Measurements from ENCODE around the gene OCEL1. TPM values are rescaled to one million over a fixed set of nuclear protein-coding genes. Genes with fewer than 3 reads are reported as not detected.

Gene OCEL1
- polyA plus RNA-seq, 2 of the 4 experiments (the other 2 are of a cell fraction): 5.5 to 9.2 TPM

DNA sequence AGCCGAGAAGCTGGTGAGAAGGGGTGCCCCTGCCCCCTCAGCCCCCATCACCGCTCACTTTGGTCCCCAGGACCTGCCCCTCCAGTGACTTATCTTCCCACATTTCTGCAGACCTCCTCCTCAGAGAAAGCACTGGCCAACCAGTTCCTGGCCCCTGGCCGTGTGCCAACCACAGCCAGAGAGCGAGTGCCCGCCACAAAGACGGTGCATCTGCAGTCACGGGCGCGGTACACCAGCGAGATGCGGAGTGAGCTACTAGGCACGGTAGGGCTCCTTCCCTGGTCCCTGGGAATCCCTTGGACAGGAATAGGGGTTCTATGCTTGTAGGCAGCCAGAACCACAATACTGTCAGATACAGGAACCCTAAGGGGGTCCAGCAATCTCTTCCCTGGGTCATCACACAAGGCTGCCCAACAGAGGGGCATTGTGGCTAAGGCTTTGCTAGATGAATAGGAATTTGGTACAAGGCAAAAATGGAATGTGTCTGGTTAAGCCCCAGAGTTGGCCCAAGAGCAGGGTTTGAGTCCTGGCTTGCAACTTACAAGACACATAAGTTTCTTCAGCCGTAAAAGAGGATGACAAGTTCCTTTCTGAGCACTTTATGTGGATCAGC lies 9.9 kb upstream of the OCEL1 start:
- Histone ChIP-seq H3K9me3 (no peaks in the 10 kb centered on the region), H3K4me1 (peaks cover 16% of the 10 kb centered on the region), H3K27ac (peak overlapping the region; percentile 97), H3K4me3 (peak overlapping the region; percentile 60; the same call in 2 of the 3 replicates), H3K4me2 (peak overlapping the region; percentile 93)
- 87% methylated on average over 11 of the region's 13 CpGs for WGBS (ENCODE audit: missing lambda C conversion rate)
- ChIA-PET CTCF (interaction anchor here (1.4 to 1.6 kb wide), 3 partner anchors 11 to 43 kb away, joined by 3 to 4 read pairs (median 3); no protein-coding TSS in a partner anchor), POLR2A (interaction anchor here (0.6 to 2.1 kb wide), 8 partner anchors 10 to 140 kb away, joined by 3 to 18 read pairs (median 4); partner anchors contain the start of genes BABAM1, MYO9B and OCEL1)
- ATAC-seq (no peak), FAIRE-seq (no peak), DNase-seq (ENCODE audit: low read depth in 1 of 2, low spot score in 1 of 2) (no peak)
- TF ChIP-seq NFE2L2 (conservative IDR thresholded peaks at IDR 0.05; ENCODE audit: low read length): no peak
- TF ChIP-seq, protein P1, sequence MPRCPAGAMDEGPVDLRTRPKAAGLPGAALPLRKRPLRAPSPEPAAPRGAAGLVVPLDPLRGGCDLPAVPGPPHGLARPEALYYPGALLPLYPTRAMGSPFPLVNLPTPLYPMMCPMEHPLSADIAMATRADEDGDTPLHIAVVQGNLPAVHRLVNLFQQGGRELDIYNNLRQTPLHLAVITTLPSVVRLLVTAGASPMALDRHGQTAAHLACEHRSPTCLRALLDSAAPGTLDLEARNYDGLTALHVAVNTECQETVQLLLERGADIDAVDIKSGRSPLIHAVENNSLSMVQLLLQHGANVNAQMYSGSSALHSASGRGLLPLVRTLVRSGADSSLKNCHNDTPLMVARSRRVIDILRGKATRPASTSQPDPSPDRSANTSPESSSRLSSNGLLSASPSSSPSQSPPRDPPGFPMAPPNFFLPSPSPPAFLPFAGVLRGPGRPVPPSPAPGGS (IDR thresholded peaks at IDR 0.05): no peak
- no peak for TF ChIP-seq HES2 (IDR thresholded peaks at IDR 0.05)
- no peak for TF ChIP-seq RAD21 (conservative IDR thresholded peaks at IDR 0.05 in 1 of 2, IDR thresholded peaks at IDR 0.05 in 1 of 2)
- TF ChIP-seq EP300 (IDR thresholded peaks at IDR 0.05): no peak
- TF ChIP-seq, protein P2, sequence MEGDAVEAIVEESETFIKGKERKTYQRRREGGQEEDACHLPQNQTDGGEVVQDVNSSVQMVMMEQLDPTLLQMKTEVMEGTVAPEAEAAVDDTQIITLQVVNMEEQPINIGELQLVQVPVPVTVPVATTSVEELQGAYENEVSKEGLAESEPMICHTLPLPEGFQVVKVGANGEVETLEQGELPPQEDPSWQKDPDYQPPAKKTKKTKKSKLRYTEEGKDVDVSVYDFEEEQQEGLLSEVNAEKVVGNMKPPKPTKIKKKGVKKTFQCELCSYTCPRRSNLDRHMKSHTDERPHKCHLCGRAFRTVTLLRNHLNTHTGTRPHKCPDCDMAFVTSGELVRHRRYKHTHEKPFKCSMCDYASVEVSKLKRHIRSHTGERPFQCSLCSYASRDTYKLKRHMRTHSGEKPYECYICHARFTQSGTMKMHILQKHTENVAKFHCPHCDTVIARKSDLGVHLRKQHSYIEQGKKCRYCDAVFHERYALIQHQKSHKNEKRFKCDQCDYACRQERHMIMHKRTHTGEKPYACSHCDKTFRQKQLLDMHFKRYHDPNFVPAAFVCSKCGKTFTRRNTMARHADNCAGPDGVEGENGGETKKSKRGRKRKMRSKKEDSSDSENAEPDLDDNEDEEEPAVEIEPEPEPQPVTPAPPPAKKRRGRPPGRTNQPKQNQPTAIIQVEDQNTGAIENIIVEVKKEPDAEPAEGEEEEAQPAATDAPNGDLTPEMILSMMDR (IDR thresholded peaks at IDR 0.05): no peak
- TF ChIP-seq SMC3 (IDR thresholded peaks at IDR 0.05): no peak
- no peak for TF ChIP-seq RCOR1 (IDR thresholded peaks at IDR 0.05; ENCODE audit: low read depth, low read length)
- no peak for TF ChIP-seq MYC (IDR thresholded peaks at IDR 0.05; ENCODE audit: borderline replicate concordance, low read length)
- no peak for TF ChIP-seq RARB (CRISPR knock-in tag; IDR thresholded peaks at IDR 0.05)
- TF ChIP-seq CHD2 (IDR thresholded peaks at IDR 0.05; ENCODE audit: low read length, partially characterized antibody): no peak
- no peak for TF ChIP-seq MAFK (IDR thresholded peaks at IDR 0.05; ENCODE audit: partially characterized antibody)
- TF ChIP-seq EHF (CRISPR knock-in tag; IDR thresholded peaks at IDR 0.05): no peak
- no peak for TF ChIP-seq EHMT2 (IDR thresholded peaks at IDR 0.05; ENCODE audit: low read depth)
- no peak for TF ChIP-seq HOXB13 (CRISPR knock-in tag; IDR thresholded peaks at IDR 0.05; ENCODE audit: low read depth)
- TF ChIP-seq KDM5A (IDR thresholded peaks at IDR 0.05): no peak
- TF ChIP-seq HDAC2 (IDR thresholded peaks at IDR 0.05): no peak
- TF ChIP-seq BHLHE40 (IDR thresholded peaks at IDR 0.05; ENCODE audit: low read depth, low read length): no peak
- TF ChIP-seq, protein P3, sequence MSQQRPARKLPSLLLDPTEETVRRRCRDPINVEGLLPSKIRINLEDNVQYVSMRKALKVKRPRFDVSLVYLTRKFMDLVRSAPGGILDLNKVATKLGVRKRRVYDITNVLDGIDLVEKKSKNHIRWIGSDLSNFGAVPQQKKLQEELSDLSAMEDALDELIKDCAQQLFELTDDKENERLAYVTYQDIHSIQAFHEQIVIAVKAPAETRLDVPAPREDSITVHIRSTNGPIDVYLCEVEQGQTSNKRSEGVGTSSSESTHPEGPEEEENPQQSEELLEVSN (IDR thresholded peaks at IDR 0.05; ENCODE audit: borderline replicate concordance, low read depth): no peak
- TF ChIP-seq NPAS2 (CRISPR knock-in tag; IDR thresholded peaks at IDR 0.05; ENCODE audit: borderline replicate concordance): no peak

- TF ChIP-seq CBX2 (IDR thresholded peaks at IDR 0.05; ENCODE audit: borderline replicate concordance, low read depth) (no peak), PHF8 (IDR thresholded peaks at IDR 0.05; ENCODE audit: borderline replicate concordance, low read depth) (no peak), EHF (CRISPR knock-in tag; IDR thresholded peaks at IDR 0.05) (no peak), ZC3H11A (IDR thresholded peaks at IDR 0.05) (no peak)
- TF ChIP-seq, protein P4, sequence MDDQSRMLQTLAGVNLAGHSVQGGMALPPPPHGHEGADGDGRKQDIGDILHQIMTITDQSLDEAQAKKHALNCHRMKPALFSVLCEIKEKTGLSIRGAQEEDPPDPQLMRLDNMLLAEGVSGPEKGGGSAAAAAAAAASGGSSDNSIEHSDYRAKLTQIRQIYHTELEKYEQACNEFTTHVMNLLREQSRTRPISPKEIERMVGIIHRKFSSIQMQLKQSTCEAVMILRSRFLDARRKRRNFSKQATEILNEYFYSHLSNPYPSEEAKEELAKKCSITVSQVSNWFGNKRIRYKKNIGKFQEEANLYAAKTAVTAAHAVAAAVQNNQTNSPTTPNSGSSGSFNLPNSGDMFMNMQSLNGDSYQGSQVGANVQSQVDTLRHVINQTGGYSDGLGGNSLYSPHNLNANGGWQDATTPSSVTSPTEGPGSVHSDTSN (IDR thresholded peaks at IDR 0.05): no peak
- 99% methylated on average over 7 of the region's 8 CpGs for WGBS (ENCODE audit: missing lambda C conversion rate)
- H3K27ac ChIP-seq: no peak overlapping the region
- ATAC-seq (no peak), FAIRE-seq (no peak), DNase-seq (ENCODE audit: low read depth in 1 of 2, low spot score in 1 of 2) (no peak)
- H3K4me3 ChIP-seq: no peak overlapping the region
- no peak overlapping the region for H3K4me2 ChIP-seq
- H3K9me3 ChIP-seq: no peaks in the 10 kb centered on the region
- peaks cover 16% of the 10 kb centered on the region for H3K4me1 ChIP-seq
- POLR2A ChIA-PET: no interaction called here
- CTCF ChIA-PET: no interaction called here
Measured at GRCh38 chr19:17219286-17219685, 6.7 kb upstream of the OCEL1 start.
